Endodermal cell (in vitro differentiated cells): ENCODE results near the gene CAPN11. TPM values are rescaled to one million over a fixed set of nuclear protein-coding genes. Genes with fewer than 3 reads are reported as not detected.

Experiments
- DNase-seq: peaks from one replicate; pipeline ENCODE4 v3.0.0-alpha.2; 2017
- H3K27ac ChIP-seq: 2 replicates; pipeline ENCODE4 v1.5.1; 2013; ENCODE audit warnings: mild to moderate bottlenecking, low read depth, low read length, moderate library complexity
- H3K27me3 ChIP-seq: 2 replicates; pipeline ENCODE4 v1.6.1; 2013; ENCODE audit warnings: mild to moderate bottlenecking, low read length, moderate library complexity; ENCODE audit not compliant: insufficient read depth, control insufficient read depth, poor library complexity, severe bottlenecking
- H3K36me3 ChIP-seq: 2 replicates; pipeline ENCODE4 v1.7.0; 2013; ENCODE audit warnings: mild to moderate bottlenecking, low read length, moderate library complexity; ENCODE audit not compliant: control insufficient read depth, insufficient read depth
- H3K4me1 ChIP-seq: one replicate; pipeline ENCODE4 v1.7.0; 2013; ENCODE audit warnings: low read length; ENCODE audit not compliant: control insufficient read depth, insufficient read depth
- H3K4me3 ChIP-seq: 2 replicates; pipeline ENCODE4 v1.5.1; 2013; ENCODE audit warnings: mild to moderate bottlenecking, low read length, moderate library complexity
- H3K9ac ChIP-seq: 2 replicates; pipeline ENCODE4 v1.6.1; 2013; ENCODE audit warnings: mild to moderate bottlenecking, low read length, moderate library complexity; ENCODE audit not compliant: poor library complexity, severe bottlenecking; ENCODE audit errors: extremely low read depth
- H3K9me3 ChIP-seq: 2 replicates; pipeline ENCODE4 v1.6.1; 2013; ENCODE audit warnings: mild to moderate bottlenecking, low read length, moderate library complexity; ENCODE audit not compliant: control insufficient read depth
- H3K27ac Mint-ChIP-seq: 2 replicates; pipeline ENCODE4 v1.8.0; 2020; ENCODE audit warnings: mixed read lengths
- H3K27me3 Mint-ChIP-seq: 2 replicates; pipeline ENCODE4 v1.8.0; 2021; ENCODE audit warnings: mild to moderate bottlenecking, mixed read lengths; ENCODE audit not compliant: insufficient read depth
- H3K36me3 Mint-ChIP-seq: 2 replicates; pipeline ENCODE4 v1.8.0; 2020; ENCODE audit warnings: low read depth, mixed read lengths
- H3K4me1 Mint-ChIP-seq: 2 replicates; pipeline ENCODE4 v1.8.0; 2020; ENCODE audit warnings: mixed read lengths
- H3K4me3 Mint-ChIP-seq: 2 replicates; pipeline ENCODE4 v1.8.0; 2020; ENCODE audit warnings: mild to moderate bottlenecking, moderate library complexity, mixed read lengths
- H3K9me3 Mint-ChIP-seq: 2 replicates; pipeline ENCODE4 v1.8.0; 2020; ENCODE audit warnings: mild to moderate bottlenecking, mixed read lengths
- CTCF ChIP-seq: fragments of 200-600 bp; sonication (generic); conservative IDR thresholded peaks from 2 replicates; pipeline ENCODE4 v1.5.0; 2021; ENCODE audit warnings: antibody characterized with exemption, mild to moderate bottlenecking
- WGBS, 2 experiments: methylation state at CpG; one replicate each; pipeline versions ENCODE4 v1.1.5 to v1.1.7; 2013; ENCODE audit warnings: missing lambda C conversion rate in 2 of 2, mixed read lengths in 1 of 2; ENCODE audit not compliant: insufficient coverage in 1 of 2, insufficient read length in 1 of 2; 5-methylcytosine and 5-hydroxymethylcytosine counted together
- total RNA-seq, 2 donors: library from RNA; stranded (reverse); fragmentation: NEBNext Ultra II Directional in 1 of 2; extraction: Animal tissue kit (Norgen Biotek cat#: 25700) in 1 of 2; gene quantifications; 2 replicates in 1 of 2; 3 replicates in 1 of 2; pipeline ENCODE4 v1.2.1, GENCODE V29; 2021

The CAPN11 gene
- total RNA-seq, 2 donors from 2014 or later = 0.53 to 1.2 TPM

GRCh38 chr6:44233567-44234100, 75.0 kb downstream of the CAPN11 start:
- Histone ChIP-seq H3K36me3 (peaks cover 13% of the 10 kb centered on the region), H3K4me3 (no peak overlapping the region), H3K9ac (no peak overlapping the region), H3K4me1 (peaks cover 11% of the 10 kb centered on the region), H3K9me3 (no peaks in the 10 kb centered on the region), H3K27ac (no peak overlapping the region), H3K27me3 (no peaks in the 10 kb centered on the region)
- Mint-ChIP-seq H3K27ac (peak overlapping the region; percentile 95), H3K27me3 (no peaks in the 10 kb centered on the region), H3K9me3 (no peaks in the 10 kb centered on the region), H3K4me1 (peaks cover 24% of the 10 kb centered on the region), H3K36me3 (peaks cover 44% of the 10 kb centered on the region), H3K4me3 (no peak overlapping the region)
- TF ChIP-seq CTCF = no peak
- 91 to 95% methylated on average over 10 to 14 of the region's 14 CpGs for WGBS, 2 experiments
- no peak for DNase-seq

Other genes with a start within 250 kb of the CAPN11 start
- 10 to 100 TPM; 66.5 to 69.6 TPM for gene MRPL14, start 31.4 kb upstream of the CAPN11 start, total RNA-seq
- 10 to 100 TPM; 64.6 to 65.2 TPM for gene TMEM63B, start 31.3 kb upstream of the CAPN11 start, total RNA-seq
- 1 to 10 TPM; 1.7 to 1.8 TPM for gene MYMX, start 58.1 kb downstream of the CAPN11 start, total RNA-seq
- 100 to 1,000 TPM; 129 to 155 TPM for gene SLC29A1, start 64.8 kb downstream of the CAPN11 start, total RNA-seq
- 1,000 to 10,000 TPM; 1,356 to 1,422 TPM for gene HSP90AB1, start 88.3 kb downstream of the CAPN11 start, total RNA-seq
- 10 to 100 TPM; 52.5 to 54.3 TPM for gene SLC35B2, start 98.7 kb downstream of the CAPN11 start, total RNA-seq
- 10 to 100 TPM in 1 of 2 donors, 1 to 10 TPM in 1; 8.3 to 11.0 TPM for gene NFKBIE, start 106.7 kb downstream of the CAPN11 start, total RNA-seq
- gene TMEM151B, start 111.6 kb downstream of the CAPN11 start, total RNA-seq = under 1 TPM; 0.22 to 0.51 TPM
- gene AARS2, start 154.5 kb downstream of the CAPN11 start, total RNA-seq = 10 to 100 TPM; 22.9 to 24.7 TPM
- not detected for gene SPATS1, start 183.8 kb downstream of the CAPN11 start, total RNA-seq
- gene CDC5L, start 228.9 kb downstream of the CAPN11 start, total RNA-seq = 10 to 100 TPM; 28.9 to 30.5 TPM